ENCODE measurements around the gene SNX8.

The SNX8 gene

GRCh38 chr7:2314209-2314955, at the start of gene SNX8:
TSS of gene SNX8 (minus strand) at chr7:2314441. CDS start at chr7:2314421, 20 bp downstream.
- peak; percentile 98 for DNase-seq
- H3K4me3 Mint-ChIP-seq = no peak within 1 kb of the TSS

GRCh38 chr7:2362385-2363088, 48.3 kb upstream of the SNX8 start:
- Mint-ChIP-seq H3K36me3 (ENCODE audit: low read depth) (peaks cover 79% of the 10 kb centered on the region), H3K4me1 (peaks cover 28% of the 10 kb centered on the region), H3K9me3 (no peaks in the 10 kb centered on the region), H3K27me3 (no peaks in the 10 kb centered on the region), H3K4me3 (no peak overlapping the region), H3K27ac (peak overlapping the region; percentile 14)
- no peak for DNase-seq
- ATAC-seq = no peak

More at GRCh38 chr7:2314209-2314955, at the start of gene SNX8:
- Mint-ChIP-seq H3K4me1 (peaks cover 18% of the 10 kb centered on the region), H3K27ac (peak within 1 kb of the TSS; percentile 82), H3K9me3 (no peaks in the 10 kb centered on the region), H3K27me3 (no peaks in the 10 kb centered on the region), H3K36me3 (ENCODE audit: low read depth) (peaks cover 8% of the 10 kb centered on the region)
- peak; percentile 88 for ATAC-seq

- no peak for ATAC-seq
- H3K4me3 Mint-ChIP-seq = no peak overlapping the region
- peaks cover 80% of the 10 kb centered on the region for H3K36me3 Mint-ChIP-seq (ENCODE audit: low read depth)
- H3K27me3 Mint-ChIP-seq = no peaks in the 10 kb centered on the region
- no peaks in the 10 kb centered on the region for H3K9me3 Mint-ChIP-seq
- peak overlapping the region; percentile 29 for H3K27ac Mint-ChIP-seq
- H3K4me1 Mint-ChIP-seq = peaks cover 44% of the 10 kb centered on the region
- DNase-seq = no peak
Measured at GRCh38 chr7:2360796-2361195, 46.6 kb upstream of the SNX8 start.

GRCh38 chr7:2359610-2360009, 45.4 kb upstream of the SNX8 start:
- ATAC-seq = no peak
- no peak for DNase-seq
- Mint-ChIP-seq H3K27ac (peak overlapping the region; percentile 13), H3K9me3 (no peaks in the 10 kb centered on the region), H3K4me3 (no peak overlapping the region), H3K27me3 (no peaks in the 10 kb centered on the region), H3K36me3 (ENCODE audit: low read depth) (peaks cover 71% of the 10 kb centered on the region), H3K4me1 (peaks cover 44% of the 10 kb centered on the region)

GRCh38 chr7:2358968-2359527, 44.8 kb upstream of the SNX8 start:
- H3K27me3 Mint-ChIP-seq = peaks cover 3% of the 10 kb centered on the region
- no peak for DNase-seq
- ATAC-seq = no peak
- H3K4me1 Mint-ChIP-seq = peaks cover 49% of the 10 kb centered on the region
- no peak overlapping the region for H3K4me3 Mint-ChIP-seq
- peaks cover 70% of the 10 kb centered on the region for H3K36me3 Mint-ChIP-seq (ENCODE audit: low read depth)
- H3K27ac Mint-ChIP-seq = peak overlapping the region; percentile 13
- H3K9me3 Mint-ChIP-seq = no peaks in the 10 kb centered on the region

- H3K9me3 Mint-ChIP-seq = no peaks in the 10 kb centered on the region
- peak overlapping the region; percentile 50 for H3K27ac Mint-ChIP-seq
- H3K4me3 Mint-ChIP-seq = peak overlapping the region; percentile 87
- DNase-seq (no peak), ATAC-seq (no peak)
- H3K27me3 Mint-ChIP-seq = peaks cover 3% of the 10 kb centered on the region
- H3K4me1 Mint-ChIP-seq = peaks cover 56% of the 10 kb centered on the region
- H3K36me3 Mint-ChIP-seq (ENCODE audit: low read depth) = peaks cover 57% of the 10 kb centered on the region
Measured at GRCh38 chr7:2357571-2357970, 43.3 kb upstream of the SNX8 start.

GRCh38 chr7:2357165-2357564, 42.9 kb upstream of the SNX8 start:
- DNase-seq (no peak), ATAC-seq (no peak)
- Mint-ChIP-seq H3K27me3 (peaks cover 3% of the 10 kb centered on the region), H3K27ac (peak overlapping the region; percentile 50), H3K4me1 (peaks cover 58% of the 10 kb centered on the region), H3K36me3 (ENCODE audit: low read depth) (peaks cover 53% of the 10 kb centered on the region), H3K9me3 (no peaks in the 10 kb centered on the region), H3K4me3 (peak overlapping the region; percentile 87)

- Mint-ChIP-seq H3K27ac (peak overlapping the region; percentile 89), H3K4me1 (peaks cover 57% of the 10 kb centered on the region)
- ATAC-seq = no peak
Measured at GRCh38 chr7:2355705-2356008, 41.4 kb upstream of the SNX8 start.

GRCh38 chr7:2354939-2355704, 40.9 kb upstream of the SNX8 start:
- Mint-ChIP-seq H3K4me1 (peaks cover 52% of the 10 kb centered on the region), H3K4me3 (peak overlapping the region; percentile 89), H3K9me3 (no peaks in the 10 kb centered on the region), H3K27ac (peak overlapping the region; percentile 100), H3K27me3 (peaks cover 3% of the 10 kb centered on the region), H3K36me3 (ENCODE audit: low read depth) (peaks cover 44% of the 10 kb centered on the region)
- ATAC-seq (peak; percentile 18), DNase-seq (peak; percentile 28)

More at GRCh38 chr7:2355705-2356008, 41.4 kb upstream of the SNX8 start:
- Mint-ChIP-seq H3K9me3 (no peaks in the 10 kb centered on the region), H3K4me3 (peak overlapping the region; percentile 87), H3K36me3 (ENCODE audit: low read depth) (peaks cover 49% of the 10 kb centered on the region), H3K27me3 (peaks cover 3% of the 10 kb centered on the region)
- DNase-seq = no peak

GRCh38 chr7:2354186-2354938, 40.1 kb upstream of the SNX8 start, which contains the start of gene EIF3B:
TSS of gene EIF3B (plus strand) at chr7:2354827. CDS start at chr7:2354922, 95 bp downstream.
- Mint-ChIP-seq H3K27me3 (peaks cover 3% of the 10 kb centered on the region), H3K36me3 (ENCODE audit: low read depth) (peaks cover 36% of the 10 kb centered on the region), H3K9me3 (no peaks in the 10 kb centered on the region), H3K27ac (peak within 1 kb of the TSS; percentile 100), H3K4me1 (peaks cover 44% of the 10 kb centered on the region), H3K4me3 (peak within 1 kb of the TSS; percentile 89)
- DNase-seq (peak; percentile 85), ATAC-seq (peak; percentile 89)

- Mint-ChIP-seq H3K36me3 (ENCODE audit: low read depth) (peaks cover 32% of the 10 kb centered on the region), H3K27me3 (peaks cover 3% of the 10 kb centered on the region), H3K9me3 (no peaks in the 10 kb centered on the region), H3K4me3 (peak overlapping the region; percentile 89), H3K4me1 (peaks cover 40% of the 10 kb centered on the region), H3K27ac (peak overlapping the region; percentile 100)
- DNase-seq (peak; percentile 90), ATAC-seq (peak; percentile 72)
Measured at GRCh38 chr7:2353936-2354185, 39.6 kb upstream of the SNX8 start.

- Mint-ChIP-seq H3K4me3 (peak overlapping the region; percentile 89), H3K4me1 (peaks cover 36% of the 10 kb centered on the region), H3K9me3 (no peaks in the 10 kb centered on the region), H3K27ac (peak overlapping the region; percentile 100), H3K27me3 (peaks cover 3% of the 10 kb centered on the region), H3K36me3 (ENCODE audit: low read depth) (peaks cover 29% of the 10 kb centered on the region)
- no peak for ATAC-seq
- DNase-seq = no peak
Measured at GRCh38 chr7:2353113-2353935, 39.1 kb upstream of the SNX8 start.

GRCh38 chr7:2350861-2351260, 36.6 kb upstream of the SNX8 start:
- H3K4me3 Mint-ChIP-seq = no peak overlapping the region
- H3K9me3 Mint-ChIP-seq = no peaks in the 10 kb centered on the region
- H3K4me1 Mint-ChIP-seq = peaks cover 20% of the 10 kb centered on the region
- no peak for ATAC-seq
- DNase-seq = no peak
- H3K27me3 Mint-ChIP-seq = peaks cover 3% of the 10 kb centered on the region
- H3K36me3 Mint-ChIP-seq (ENCODE audit: low read depth) = peaks cover 8% of the 10 kb centered on the region
- no peak overlapping the region for H3K27ac Mint-ChIP-seq
